ENCODE measurements around the gene UGT1A1. TPM values are rescaled to one million over a fixed set of nuclear protein-coding genes. Genes with fewer than 3 reads are reported as not detected.

The UGT1A1 gene
- total RNA-seq, 1 experiment from 2014 or later: 0.33 TPM

DNA sequence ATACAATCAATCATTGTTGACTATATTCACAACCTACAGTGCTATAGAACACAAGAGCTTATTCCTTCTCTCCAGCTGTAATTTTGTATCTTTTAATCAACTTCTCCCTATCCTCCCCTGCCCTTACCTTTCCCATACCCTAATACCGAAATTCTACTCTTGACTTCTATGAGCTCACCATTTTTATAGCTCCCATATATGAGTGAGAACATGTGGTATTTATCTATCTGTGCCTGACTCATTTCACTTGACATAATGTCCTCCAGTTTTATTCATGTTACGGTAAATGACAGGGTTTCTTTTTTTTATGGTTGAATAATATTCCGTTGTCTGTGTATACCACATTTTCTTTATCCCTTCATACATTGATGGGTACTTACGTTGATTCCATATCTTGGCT is 20.7 kb downstream of the UGT1A1 start:
- no peaks in the 10 kb centered on the region for H3F3A ChIP-seq (ENCODE audit: low read length, unreplicated experiment)
- H4K20me1 ChIP-seq (ENCODE audit: low read length): no peaks in the 10 kb centered on the region
- no peaks in the 10 kb centered on the region for H3K27me3 ChIP-seq (ENCODE audit: low read length)
- H2AFZ ChIP-seq (ENCODE audit: low read length): no peak overlapping the region
- H3K36me3 ChIP-seq (ENCODE audit: low read depth, low read length): no peaks in the 10 kb centered on the region
- POLR2A ChIA-PET (ENCODE audit: unreplicated experiment): interaction anchor here (0.6 kb wide), 1 partner anchor 64 kb away, joined by 4 read pairs; no protein-coding TSS in a partner anchor
- no peaks in the 10 kb centered on the region for H3K9me3 ChIP-seq (ENCODE audit: low read length)
- H3K4me2 ChIP-seq (ENCODE audit: low read length): no peak overlapping the region
- DNase-seq: peak; percentile 31
- no peaks in the 10 kb centered on the region for H3K79me2 ChIP-seq (ENCODE audit: low read length)
- no peak overlapping the region for H3K9ac ChIP-seq (ENCODE audit: low read length)
- no peak overlapping the region for H3K4me3 ChIP-seq (ENCODE audit: low read length)
- TF ChIP-seq EZH2phosphoT487 (IDR thresholded peaks at IDR 0.05; ENCODE audit: borderline replicate concordance, low read length) (no peak), EZH2 (IDR thresholded peaks at IDR 0.05; ENCODE audit: low read length, unreplicated experiment) (no peak)
- TF ChIP-seq, protein P1, sequence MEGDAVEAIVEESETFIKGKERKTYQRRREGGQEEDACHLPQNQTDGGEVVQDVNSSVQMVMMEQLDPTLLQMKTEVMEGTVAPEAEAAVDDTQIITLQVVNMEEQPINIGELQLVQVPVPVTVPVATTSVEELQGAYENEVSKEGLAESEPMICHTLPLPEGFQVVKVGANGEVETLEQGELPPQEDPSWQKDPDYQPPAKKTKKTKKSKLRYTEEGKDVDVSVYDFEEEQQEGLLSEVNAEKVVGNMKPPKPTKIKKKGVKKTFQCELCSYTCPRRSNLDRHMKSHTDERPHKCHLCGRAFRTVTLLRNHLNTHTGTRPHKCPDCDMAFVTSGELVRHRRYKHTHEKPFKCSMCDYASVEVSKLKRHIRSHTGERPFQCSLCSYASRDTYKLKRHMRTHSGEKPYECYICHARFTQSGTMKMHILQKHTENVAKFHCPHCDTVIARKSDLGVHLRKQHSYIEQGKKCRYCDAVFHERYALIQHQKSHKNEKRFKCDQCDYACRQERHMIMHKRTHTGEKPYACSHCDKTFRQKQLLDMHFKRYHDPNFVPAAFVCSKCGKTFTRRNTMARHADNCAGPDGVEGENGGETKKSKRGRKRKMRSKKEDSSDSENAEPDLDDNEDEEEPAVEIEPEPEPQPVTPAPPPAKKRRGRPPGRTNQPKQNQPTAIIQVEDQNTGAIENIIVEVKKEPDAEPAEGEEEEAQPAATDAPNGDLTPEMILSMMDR (conservative IDR thresholded peaks at IDR 0.05; ENCODE audit: low read depth, low read length): no peak
- intact Hi-C loops (cut with micrococcal nuclease): no loop called here
- CTCF ChIA-PET: no interaction called here
- peak; percentile 53 for ATAC-seq
- no TSS peak for BruUV-seq (replicated peaks)
- H3K9me2 ChIP-seq (replicated peaks; ENCODE audit: low read length): no peaks in the 10 kb centered on the region
- no peaks in the 10 kb centered on the region for H3K4me1 ChIP-seq (ENCODE audit: insufficient read depth, low read length)
- no peak overlapping the region for H3K27ac ChIP-seq (ENCODE audit: low read length)

DNA sequence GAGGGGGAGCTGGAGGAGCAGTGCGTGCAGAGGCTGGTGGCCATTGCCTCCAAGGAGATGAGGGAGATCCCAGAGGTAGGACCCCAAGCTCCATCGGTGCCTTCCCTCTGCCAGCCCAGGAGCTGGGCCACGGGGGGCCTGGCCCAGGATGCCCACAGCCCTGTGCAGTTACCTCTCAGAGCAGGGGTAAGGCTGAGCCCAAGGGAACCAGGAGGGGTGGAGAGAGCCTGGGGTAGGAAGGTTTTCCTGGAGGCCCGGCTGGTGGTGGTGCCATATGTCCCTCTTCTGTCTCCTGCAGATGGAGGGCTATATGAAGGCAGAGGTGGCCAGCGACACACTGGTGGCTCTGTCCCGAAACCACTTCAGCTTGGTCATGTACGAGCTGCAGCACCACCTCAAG is 29.5 kb downstream of the UGT1A1 start:
- ChIA-PET CTCF (no interaction called here), POLR2A (ENCODE audit: unreplicated experiment) (no interaction called here)
- Histone ChIP-seq H3K4me1 (ENCODE audit: insufficient read depth, low read length) (no peaks in the 10 kb centered on the region), H3K4me2 (ENCODE audit: low read length) (no peak overlapping the region), H3F3A (ENCODE audit: low read length, unreplicated experiment) (no peaks in the 10 kb centered on the region), H3K27me3 (ENCODE audit: low read length) (no peaks in the 10 kb centered on the region), H3K9ac (ENCODE audit: low read length) (no peak overlapping the region), H3K27ac (ENCODE audit: low read length) (no peak overlapping the region), H3K9me3 (ENCODE audit: low read length) (no peaks in the 10 kb centered on the region), H3K9me2 (replicated peaks; ENCODE audit: low read length) (no peaks in the 10 kb centered on the region), H4K20me1 (ENCODE audit: low read length) (no peaks in the 10 kb centered on the region), H2AFZ (ENCODE audit: low read length) (no peak overlapping the region), H3K4me3 (ENCODE audit: low read length) (no peak overlapping the region), H3K79me2 (ENCODE audit: low read length) (no peaks in the 10 kb centered on the region), H3K36me3 (ENCODE audit: low read depth, low read length) (no peaks in the 10 kb centered on the region)
- intact Hi-C loops (cut with micrococcal nuclease): no loop called here
- no peak for DNase-seq
- TF ChIP-seq EZH2 (IDR thresholded peaks at IDR 0.05; ENCODE audit: low read length, unreplicated experiment): no peak
- TF ChIP-seq, protein P1 (conservative IDR thresholded peaks at IDR 0.05; ENCODE audit: low read depth, low read length): no peak
- TF ChIP-seq EZH2phosphoT487 (IDR thresholded peaks at IDR 0.05; ENCODE audit: borderline replicate concordance, low read length): no peak
- no peak for ATAC-seq
- BruUV-seq (replicated peaks): no TSS peak

DNA sequence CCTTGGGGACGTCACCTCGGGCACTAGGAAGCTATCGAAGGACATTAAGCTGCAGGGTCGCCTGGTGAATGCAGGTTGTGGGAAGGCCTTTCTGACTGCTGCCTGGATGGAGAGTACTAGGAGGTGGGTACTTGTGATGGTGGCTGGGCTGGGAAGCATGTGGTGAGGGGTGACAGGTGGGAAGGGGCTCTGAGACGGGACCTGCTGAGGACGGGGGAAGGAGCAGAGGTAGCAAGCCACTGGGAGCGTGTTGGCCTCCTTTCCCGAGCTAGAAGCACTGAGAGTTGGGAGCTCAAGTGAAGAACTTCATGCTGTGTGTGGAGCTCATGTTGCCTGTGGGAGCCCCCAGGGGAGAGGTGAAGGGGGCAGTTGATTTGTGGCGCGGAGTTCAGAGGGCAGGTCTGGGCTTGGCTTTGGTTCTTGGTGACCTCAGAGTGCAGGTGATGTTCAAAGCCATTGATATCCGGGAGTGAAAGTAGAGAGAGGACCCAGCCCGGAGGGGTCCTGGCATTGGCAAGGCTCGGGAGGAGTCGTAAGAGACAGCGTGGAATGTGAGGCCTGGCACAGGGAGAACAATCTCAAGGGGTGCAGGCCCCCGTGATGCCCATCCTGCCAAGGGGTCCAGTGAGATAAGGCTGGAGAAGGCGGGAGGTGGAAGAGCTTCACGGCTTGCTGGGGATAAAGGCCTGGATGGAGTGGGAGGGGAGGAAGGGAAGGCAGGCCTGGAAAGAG is 31.2 kb downstream of the UGT1A1 start:
- ATAC-seq (no peak), DNase-seq (no peak)
- no peaks in the 10 kb centered on the region for H3K4me1 ChIP-seq (ENCODE audit: insufficient read depth, low read length)
- no TSS peak for BruUV-seq (replicated peaks)
- intact Hi-C loops (cut with micrococcal nuclease): no loop called here
- no peaks in the 10 kb centered on the region for H3K9me3 ChIP-seq (ENCODE audit: low read length)
- no peak overlapping the region for H3K4me3 ChIP-seq (ENCODE audit: low read length)
- TF ChIP-seq EZH2 (IDR thresholded peaks at IDR 0.05; ENCODE audit: low read length, unreplicated experiment) (no peak), EZH2phosphoT487 (IDR thresholded peaks at IDR 0.05; ENCODE audit: borderline replicate concordance, low read length) (no peak)
- TF ChIP-seq, protein P1 (conservative IDR thresholded peaks at IDR 0.05; ENCODE audit: low read depth, low read length): no peak
- no peaks in the 10 kb centered on the region for H3K36me3 ChIP-seq (ENCODE audit: low read depth, low read length)
- H3K27me3 ChIP-seq (ENCODE audit: low read length): no peaks in the 10 kb centered on the region
- H2AFZ ChIP-seq (ENCODE audit: low read length): no peak overlapping the region
- H3K9ac ChIP-seq (ENCODE audit: low read length): no peak overlapping the region
- H3F3A ChIP-seq (ENCODE audit: low read length, unreplicated experiment): no peaks in the 10 kb centered on the region
- H3K79me2 ChIP-seq (ENCODE audit: low read length): no peaks in the 10 kb centered on the region
- no peaks in the 10 kb centered on the region for H4K20me1 ChIP-seq (ENCODE audit: low read length)
- no peaks in the 10 kb centered on the region for H3K9me2 ChIP-seq (replicated peaks; ENCODE audit: low read length)
- H3K27ac ChIP-seq (ENCODE audit: low read length): no peak overlapping the region
- H3K4me2 ChIP-seq (ENCODE audit: low read length): no peak overlapping the region
- POLR2A ChIA-PET (ENCODE audit: unreplicated experiment): no interaction called here
- CTCF ChIA-PET: no interaction called here

All from PC-3 (cell line).